Endodermal cell (in vitro differentiated cells): ENCODE results near the gene ATRNL1. TPM values are rescaled to one million over a fixed set of nuclear protein-coding genes. Genes with fewer than 3 reads are reported as not detected.

Experiments used
- DNase-seq: peaks from one replicate; pipeline ENCODE4 v3.0.0-alpha.2; 2017
- H3K27ac ChIP-seq: 2 replicates; pipeline ENCODE4 v1.5.1; 2013; ENCODE audit warnings: mild to moderate bottlenecking, low read depth, low read length, moderate library complexity
- H3K27me3 ChIP-seq: 2 replicates; pipeline ENCODE4 v1.6.1; 2013; ENCODE audit warnings: mild to moderate bottlenecking, low read length, moderate library complexity; ENCODE audit not compliant: insufficient read depth, control insufficient read depth, poor library complexity, severe bottlenecking
- H3K36me3 ChIP-seq: 2 replicates; pipeline ENCODE4 v1.7.0; 2013; ENCODE audit warnings: mild to moderate bottlenecking, low read length, moderate library complexity; ENCODE audit not compliant: control insufficient read depth, insufficient read depth
- H3K4me1 ChIP-seq: one replicate; pipeline ENCODE4 v1.7.0; 2013; ENCODE audit warnings: low read length; ENCODE audit not compliant: control insufficient read depth, insufficient read depth
- H3K4me3 ChIP-seq: 2 replicates; pipeline ENCODE4 v1.5.1; 2013; ENCODE audit warnings: mild to moderate bottlenecking, low read length, moderate library complexity
- H3K9ac ChIP-seq: 2 replicates; pipeline ENCODE4 v1.6.1; 2013; ENCODE audit warnings: mild to moderate bottlenecking, low read length, moderate library complexity; ENCODE audit not compliant: poor library complexity, severe bottlenecking; ENCODE audit errors: extremely low read depth
- H3K9me3 ChIP-seq: 2 replicates; pipeline ENCODE4 v1.6.1; 2013; ENCODE audit warnings: mild to moderate bottlenecking, low read length, moderate library complexity; ENCODE audit not compliant: control insufficient read depth
- H3K27ac Mint-ChIP-seq: 2 replicates; pipeline ENCODE4 v1.8.0; 2020; ENCODE audit warnings: mixed read lengths
- H3K27me3 Mint-ChIP-seq: 2 replicates; pipeline ENCODE4 v1.8.0; 2021; ENCODE audit warnings: mild to moderate bottlenecking, mixed read lengths; ENCODE audit not compliant: insufficient read depth
- H3K36me3 Mint-ChIP-seq: 2 replicates; pipeline ENCODE4 v1.8.0; 2020; ENCODE audit warnings: low read depth, mixed read lengths
- H3K4me1 Mint-ChIP-seq: 2 replicates; pipeline ENCODE4 v1.8.0; 2020; ENCODE audit warnings: mixed read lengths
- H3K4me3 Mint-ChIP-seq: 2 replicates; pipeline ENCODE4 v1.8.0; 2020; ENCODE audit warnings: mild to moderate bottlenecking, moderate library complexity, mixed read lengths
- H3K9me3 Mint-ChIP-seq: 2 replicates; pipeline ENCODE4 v1.8.0; 2020; ENCODE audit warnings: mild to moderate bottlenecking, mixed read lengths
- WGBS, 2 experiments: methylation state at CpG; one replicate each; pipeline versions ENCODE4 v1.1.5 to v1.1.7; 2013; ENCODE audit warnings: missing lambda C conversion rate in 2 of 2, mixed read lengths in 1 of 2; ENCODE audit not compliant: insufficient coverage in 1 of 2, insufficient read length in 1 of 2; 5-methylcytosine and 5-hydroxymethylcytosine counted together
- total RNA-seq, 2 donors: library from RNA; stranded (reverse); fragmentation: NEBNext Ultra II Directional in 1 of 2; extraction: Animal tissue kit (Norgen Biotek cat#: 25700) in 1 of 2; gene quantifications; 2 replicates in 1 of 2; 3 replicates in 1 of 2; pipeline ENCODE4 v1.2.1, GENCODE V29; 2021
- TF ChIP-seq, protein P1 (sequence below): fragments of 200-600 bp; sonication (generic); conservative IDR thresholded peaks from 2 replicates; pipeline ENCODE4 v1.5.0; 2021; ENCODE audit warnings: antibody characterized with exemption, mild to moderate bottlenecking

Gene ATRNL1
- total RNA-seq, 2 donors from 2014 or later = 8.0 to 9.0 TPM

DNA sequence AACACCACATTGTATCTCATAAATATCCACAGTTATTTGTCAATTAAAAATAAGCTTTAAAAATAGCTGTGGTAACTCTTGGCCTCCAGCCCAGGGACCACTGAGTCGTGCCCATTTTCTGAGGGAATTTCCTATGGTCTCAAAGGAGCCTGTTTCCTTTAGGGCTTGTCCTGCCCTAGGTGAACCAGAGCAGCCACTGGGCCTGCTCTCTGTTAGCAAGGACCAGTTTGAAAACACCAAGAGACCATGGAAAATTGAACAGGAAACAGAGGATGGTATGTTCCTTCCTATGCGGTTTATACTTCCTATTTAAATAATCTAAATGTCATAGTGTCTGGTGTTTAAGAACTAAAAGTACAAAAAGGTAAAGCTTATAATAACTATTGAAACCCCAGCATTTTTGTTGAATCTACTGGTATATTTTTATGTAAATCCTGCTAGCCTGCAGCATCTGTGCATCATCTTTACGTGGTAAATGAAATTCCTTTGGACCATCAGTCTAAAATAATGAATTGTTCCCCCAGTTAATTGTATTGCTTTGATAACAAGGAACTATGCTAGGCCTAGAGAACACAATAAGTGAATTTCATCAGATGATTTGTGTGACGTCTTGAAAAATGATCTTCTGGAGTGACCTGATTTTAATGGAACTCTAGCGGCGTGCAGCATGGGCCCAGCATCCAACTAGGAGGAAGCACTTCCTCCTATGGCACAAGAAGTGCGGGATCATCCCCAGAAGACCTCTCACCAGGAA is 846.1 kb downstream of the ATRNL1 start:
- Histone ChIP-seq H3K27ac (no peak overlapping the region), H3K9ac (no peak overlapping the region), H3K36me3 (no peaks in the 10 kb centered on the region), H3K4me3 (no peak overlapping the region), H3K9me3 (peaks cover 9% of the 10 kb centered on the region), H3K27me3 (no peaks in the 10 kb centered on the region), H3K4me1 (no peaks in the 10 kb centered on the region)
- no peaks in the 10 kb centered on the region for H3K4me1 Mint-ChIP-seq
- H3K36me3 Mint-ChIP-seq = no peaks in the 10 kb centered on the region
- peaks cover 15% of the 10 kb centered on the region for H3K9me3 Mint-ChIP-seq
- 90 to 97% methylated on average over 6 to 7 of the region's 7 CpGs for WGBS, 2 experiments
- DNase-seq = no peak
- H3K27me3 Mint-ChIP-seq = no peaks in the 10 kb centered on the region
- no peak overlapping the region for H3K4me3 Mint-ChIP-seq
- TF ChIP-seq, protein P1, sequence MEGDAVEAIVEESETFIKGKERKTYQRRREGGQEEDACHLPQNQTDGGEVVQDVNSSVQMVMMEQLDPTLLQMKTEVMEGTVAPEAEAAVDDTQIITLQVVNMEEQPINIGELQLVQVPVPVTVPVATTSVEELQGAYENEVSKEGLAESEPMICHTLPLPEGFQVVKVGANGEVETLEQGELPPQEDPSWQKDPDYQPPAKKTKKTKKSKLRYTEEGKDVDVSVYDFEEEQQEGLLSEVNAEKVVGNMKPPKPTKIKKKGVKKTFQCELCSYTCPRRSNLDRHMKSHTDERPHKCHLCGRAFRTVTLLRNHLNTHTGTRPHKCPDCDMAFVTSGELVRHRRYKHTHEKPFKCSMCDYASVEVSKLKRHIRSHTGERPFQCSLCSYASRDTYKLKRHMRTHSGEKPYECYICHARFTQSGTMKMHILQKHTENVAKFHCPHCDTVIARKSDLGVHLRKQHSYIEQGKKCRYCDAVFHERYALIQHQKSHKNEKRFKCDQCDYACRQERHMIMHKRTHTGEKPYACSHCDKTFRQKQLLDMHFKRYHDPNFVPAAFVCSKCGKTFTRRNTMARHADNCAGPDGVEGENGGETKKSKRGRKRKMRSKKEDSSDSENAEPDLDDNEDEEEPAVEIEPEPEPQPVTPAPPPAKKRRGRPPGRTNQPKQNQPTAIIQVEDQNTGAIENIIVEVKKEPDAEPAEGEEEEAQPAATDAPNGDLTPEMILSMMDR = no peak
- no peak overlapping the region for H3K27ac Mint-ChIP-seq

DNA sequence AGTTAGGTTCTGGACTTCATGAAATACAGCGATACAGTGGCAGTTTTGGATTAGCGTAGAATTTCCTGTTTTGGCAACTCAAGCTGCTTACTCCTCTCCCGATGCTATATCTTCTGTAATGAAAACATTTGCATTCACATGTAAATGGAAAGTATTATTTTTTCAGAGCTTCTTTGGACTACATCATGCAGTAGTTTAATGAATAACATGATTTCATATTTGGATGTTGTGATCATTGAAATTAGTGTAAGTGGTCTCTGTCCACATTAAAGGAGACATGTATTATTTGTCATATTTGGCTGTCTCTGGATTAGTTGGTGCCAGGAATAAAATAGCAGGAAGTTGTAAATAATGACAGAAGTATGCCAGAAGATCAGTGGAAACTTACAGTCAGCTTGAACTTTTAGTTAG is 848.2 kb downstream of the ATRNL1 start:
- DNase-seq = no peak
- 96 to 100% methylated on average over 2 to 3 of the region's 3 CpGs for WGBS, 2 experiments
- Histone ChIP-seq H3K9ac (no peak overlapping the region), H3K27ac (no peak overlapping the region), H3K27me3 (no peaks in the 10 kb centered on the region), H3K4me1 (no peaks in the 10 kb centered on the region), H3K4me3 (no peak overlapping the region), H3K9me3 (peaks cover 9% of the 10 kb centered on the region), H3K36me3 (no peaks in the 10 kb centered on the region)
- Mint-ChIP-seq H3K27me3 (no peaks in the 10 kb centered on the region), H3K4me3 (no peak overlapping the region), H3K27ac (no peak overlapping the region), H3K36me3 (no peaks in the 10 kb centered on the region), H3K9me3 (peaks cover 15% of the 10 kb centered on the region), H3K4me1 (no peaks in the 10 kb centered on the region)
- TF ChIP-seq, protein P1 = no peak

DNA sequence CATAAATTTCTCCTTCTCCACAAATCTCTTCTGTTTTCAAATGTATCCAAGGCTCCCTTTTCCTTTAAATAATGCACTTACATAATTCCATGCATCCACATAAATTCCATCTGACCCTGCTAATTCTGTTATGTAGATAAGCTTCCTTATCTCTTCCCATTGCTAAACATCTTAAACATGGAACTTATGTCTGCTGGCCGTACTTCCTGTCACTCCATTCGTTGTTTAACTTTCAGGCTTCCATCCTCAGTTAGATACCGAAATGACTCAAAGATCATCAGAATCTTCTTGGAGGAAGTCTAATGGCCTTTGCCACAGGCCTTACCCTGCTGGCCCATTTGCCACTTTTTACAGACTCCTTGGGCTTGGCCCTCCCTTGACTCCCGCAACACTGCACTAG is 848.9 kb downstream of the ATRNL1 start:
- Mint-ChIP-seq H3K9me3 (peaks cover 15% of the 10 kb centered on the region), H3K27me3 (no peaks in the 10 kb centered on the region), H3K36me3 (no peaks in the 10 kb centered on the region), H3K4me1 (peaks cover 3% of the 10 kb centered on the region), H3K4me3 (no peak overlapping the region), H3K27ac (no peak overlapping the region)
- 91 to 100% methylated on average over 3 to 4 of the region's 4 CpGs for WGBS, 2 experiments
- Histone ChIP-seq H3K4me3 (no peak overlapping the region), H3K36me3 (no peaks in the 10 kb centered on the region), H3K9ac (no peak overlapping the region), H3K9me3 (peaks cover 9% of the 10 kb centered on the region), H3K4me1 (no peaks in the 10 kb centered on the region), H3K27me3 (no peaks in the 10 kb centered on the region), H3K27ac (no peak overlapping the region)
- TF ChIP-seq, protein P1 = no peak
- no peak for DNase-seq
